Keratinocyte (primary cell): ENCODE data around the gene MYH15.

Experiments used
- CTCF ChIP-seq, 3 experiments: IDR thresholded peaks in 1 of 3; conservative IDR thresholded peaks in 1 of 3; optimal IDR thresholded peaks in 1 of 3; 2 replicates in 2 of 3; 3 replicates in 1 of 3; pipeline versions ENCODE3 to v1.5.1; 2011; ENCODE audit warnings: low read length in 3 of 3, mild to moderate bottlenecking in 3 of 3, moderate library complexity in 2 of 3, control low read depth in 1 of 3, inconsistent platforms in 1 of 3; ENCODE audit not compliant: insufficient read depth in 2 of 3; ENCODE audit errors: extremely low read depth in 1 of 3
- EZH2 ChIP-seq: IDR thresholded peaks from one replicate; pipeline ENCODE4 v1.6.1; 2012; ENCODE audit warnings: inconsistent platforms, mild to moderate bottlenecking, low read length, moderate library complexity

- no peak for TF ChIP-seq CTCF (optimal IDR thresholded peaks at IDR 0.05 in 1 of 3, IDR thresholded peaks at IDR 0.05 in 1 of 3, conservative IDR thresholded peaks at IDR 0.05 in 1 of 3; ENCODE audit: extremely low read depth in 1 of 3, insufficient read depth in 2 of 3, low read length in 3 of 3)
- no peak for TF ChIP-seq EZH2
Measured at GRCh38 chr3:108494906-108495531, 15.4 kb downstream of the MYH15 start.
